Karpas-422 (cell line): ENCODE results near the gene RPS6KA4. TPM values are rescaled to one million over a fixed set of nuclear protein-coding genes. Genes with fewer than 3 reads are reported as not detected.
"Not testable (repeated sequence)": the region's sequence is repeated elsewhere in the genome, so short reads cannot be mapped to it uniquely, and the experiment has no call there.

Source experiments
- DNase-seq: peaks from one replicate; pipeline ENCODE4 v3.0.0-alpha.2; 2015
- H2AFZ ChIP-seq: fragments of 200-600 bp; sonication (generic); 2 replicates; pipeline ENCODE4 v1.6.1; 2014; ENCODE audit warnings: antibody characterized with exemption, low read length, mixed read lengths
- H3K27ac ChIP-seq: fragments of 200-600 bp; sonication (generic); 2 replicates; pipeline ENCODE4 v1.5.1; 2014; ENCODE audit warnings: mild to moderate bottlenecking, low read length, moderate library complexity
- H3K27me3 ChIP-seq: fragments of 200-600 bp; sonication (generic); 2 replicates; pipeline ENCODE4 v1.6.1; 2014; ENCODE audit warnings: low read length, mixed read lengths
- H3K36me3 ChIP-seq: fragments of 200-600 bp; sonication (generic); 2 replicates; pipeline ENCODE4 v1.6.1; 2014; ENCODE audit warnings: low read length, mixed read lengths; ENCODE audit not compliant: insufficient read depth
- H3K4me1 ChIP-seq: fragments of 200-600 bp; sonication (generic); 2 replicates; pipeline ENCODE4 v1.6.1; 2014; ENCODE audit warnings: mild to moderate bottlenecking, low read length, mixed read lengths
- H3K4me2 ChIP-seq: fragments of 200-600 bp; sonication (generic); 2 replicates; pipeline ENCODE4 v1.6.1; 2014; ENCODE audit warnings: low read length, low read depth, mild to moderate bottlenecking; ENCODE audit not compliant: poor library complexity, severe bottlenecking
- H3K4me3 ChIP-seq: fragments of 200-600 bp; sonication (generic); 2 replicates; pipeline ENCODE4 v1.5.1; 2014; ENCODE audit warnings: mild to moderate bottlenecking, antibody characterized with exemption, low read length, mixed read lengths
- H3K79me2 ChIP-seq: fragments of 200-600 bp; sonication (generic); 2 replicates; pipeline ENCODE4 v1.6.1; 2014; ENCODE audit warnings: mild to moderate bottlenecking, low read length, mixed read lengths
- H3K9ac ChIP-seq: fragments of 200-600 bp; sonication (generic); 2 replicates; pipeline ENCODE4 v1.6.0; 2014; ENCODE audit warnings: low read length
- H3K9me2 ChIP-seq: fragments of 200-600 bp; sonication (generic), shearing (Covaris generic); replicated peaks from 2 replicates; pipeline ENCODE4 v1.6.0; 2014; ENCODE audit warnings: mild to moderate bottlenecking, low read length, moderate library complexity; ENCODE audit not compliant: insufficient read depth
- H3K9me3 ChIP-seq: fragments of 300-700, 200-600 bp; sonication (generic); 2 replicates; pipeline ENCODE4 v1.6.1; 2014; ENCODE audit warnings: low read length, mixed read lengths
- H4K20me1 ChIP-seq: fragments of 200-600 bp; sonication (generic); 2 replicates; pipeline ENCODE4 v1.6.1; 2014; ENCODE audit warnings: mild to moderate bottlenecking, antibody characterized with exemption, low read length, low read depth; ENCODE audit not compliant: insufficient read depth
- small RNA-seq: library from RNA; depleted of rRNA; stranded (forward); fragments of <200 nt; gene quantifications from one replicate; pipeline ENCODE3, GENCODE V24; 2014
- total RNA-seq: library from RNA; depleted of rRNA; stranded (reverse); fragments of >200 nt; shearing (Covaris generic); gene quantifications from 2 replicates; pipeline ENCODE4 v1.2.3, GENCODE V29; 2014; ENCODE audit warnings: low replicate concordance; rRNA removed

RPS6KA4 gene
- total RNA-seq, 1 experiment from 2014 or later, result 17.1 TPM

DNA sequence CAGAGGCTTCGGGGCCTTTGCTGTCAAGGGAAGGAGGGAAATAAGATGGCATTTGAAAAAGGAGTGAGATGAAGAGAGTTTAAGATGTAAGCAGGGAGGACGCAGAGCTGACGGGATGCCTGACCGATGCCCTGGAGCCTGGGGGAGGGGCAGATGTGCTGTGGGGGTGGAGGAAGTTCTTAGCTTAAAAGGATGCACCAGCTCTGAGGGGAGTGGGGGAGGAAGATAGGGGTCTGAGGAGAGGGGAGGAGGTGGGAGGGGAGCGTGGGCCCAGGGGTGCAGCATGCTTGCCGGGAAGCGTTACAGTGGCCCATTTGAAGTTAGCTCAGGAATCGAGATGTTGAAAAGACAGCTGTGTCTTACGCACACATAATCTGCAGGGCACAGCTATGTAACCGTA, 56.3 kb downstream of the RPS6KA4 start:
- no peak overlapping the region for H3K27ac ChIP-seq
- H3K9me3 ChIP-seq, result no peaks in the 10 kb centered on the region
- no peaks in the 10 kb centered on the region for H3K79me2 ChIP-seq
- no peaks in the 10 kb centered on the region; the same call in 1 of the 2 replicates for H3K27me3 ChIP-seq
- H3K4me1 ChIP-seq, result peaks cover 4% of the 10 kb centered on the region
- no peak overlapping the region for H2AFZ ChIP-seq
- H4K20me1 ChIP-seq, result no peaks in the 10 kb centered on the region
- no peaks in the 10 kb centered on the region for H3K9me2 ChIP-seq
- no peak overlapping the region for H3K9ac ChIP-seq
- no peaks in the 10 kb centered on the region for H3K36me3 ChIP-seq
- H3K4me2 ChIP-seq, result no peak overlapping the region
- DNase-seq, result no peak
- H3K4me3 ChIP-seq, result no peak overlapping the region

DNA sequence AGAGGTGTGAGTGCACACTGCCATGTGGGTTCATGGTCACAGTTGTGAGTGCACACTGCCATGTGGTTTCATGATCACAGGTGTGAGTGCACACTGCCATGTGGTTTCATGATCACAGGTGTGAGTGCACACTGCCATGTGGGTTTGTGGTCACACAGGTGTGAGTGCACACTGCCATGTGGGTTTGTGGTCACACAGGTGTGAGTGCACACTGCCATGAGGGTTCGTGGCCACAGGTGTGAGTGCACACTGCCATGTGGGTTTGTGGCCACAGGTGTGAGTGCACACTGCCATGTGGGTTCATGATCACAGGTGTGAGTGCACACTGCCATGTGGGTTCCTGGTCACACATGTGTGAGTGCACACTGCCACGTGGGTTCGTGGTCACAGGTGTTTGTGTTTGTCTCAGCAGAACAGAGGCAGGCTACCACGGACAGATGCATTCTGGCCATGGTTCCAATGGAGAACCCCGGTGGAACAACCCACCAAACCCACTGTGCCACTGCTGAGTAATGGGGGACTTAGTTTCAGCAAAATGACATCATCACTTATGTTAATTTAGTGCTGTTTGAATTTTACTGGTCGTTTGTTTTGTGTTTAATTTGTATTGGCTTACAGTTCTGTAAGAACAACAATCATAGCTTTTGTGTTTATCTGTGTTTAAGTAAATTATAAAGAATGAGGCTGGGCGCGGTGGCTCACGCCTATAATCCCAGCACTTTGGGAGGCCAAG, 57.2 kb downstream of the RPS6KA4 start:
- no peak overlapping the region for H2AFZ ChIP-seq
- peaks cover 4% of the 10 kb centered on the region for H3K4me1 ChIP-seq
- H3K9ac ChIP-seq, result no peak overlapping the region
- no peaks in the 10 kb centered on the region for H4K20me1 ChIP-seq
- DNase-seq, result no peak
- H3K27ac ChIP-seq, result no peak overlapping the region
- H3K9me3 ChIP-seq, result no peaks in the 10 kb centered on the region
- no peaks in the 10 kb centered on the region for H3K9me2 ChIP-seq
- H3K4me3 ChIP-seq, result no peak overlapping the region
- no peak overlapping the region for H3K4me2 ChIP-seq
- no peaks in the 10 kb centered on the region for H3K79me2 ChIP-seq
- H3K27me3 ChIP-seq, result no peaks in the 10 kb centered on the region; the same call in 1 of the 2 replicates
- no peaks in the 10 kb centered on the region for H3K36me3 ChIP-seq

DNA sequence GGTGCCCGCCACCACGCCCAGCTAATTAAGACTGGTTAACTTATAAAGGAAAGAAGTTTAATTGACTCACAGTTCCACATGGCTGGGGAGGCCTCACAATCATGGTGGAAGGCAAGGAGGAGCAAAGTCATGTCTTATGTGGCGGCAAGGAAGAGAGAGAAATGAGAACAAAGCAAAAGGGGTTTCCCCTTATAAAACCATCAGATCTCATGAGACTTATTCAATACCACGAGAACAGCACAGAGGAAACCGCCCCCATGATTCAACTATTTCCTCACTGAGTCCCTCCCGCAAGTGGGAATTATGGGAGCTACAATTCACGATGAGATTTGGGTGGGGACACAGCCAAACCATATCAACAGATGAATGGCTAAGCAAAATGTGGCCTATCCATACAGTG, 59.3 kb downstream of the RPS6KA4 start:
- not testable (repeated sequence) for H3K9me2 ChIP-seq, DNase-seq, H3K4me1 ChIP-seq, H3K4me3 ChIP-seq, H3K4me2 ChIP-seq, H3K9ac ChIP-seq, H3K36me3 ChIP-seq, H3K79me2 ChIP-seq, H2AFZ ChIP-seq, H3K27me3 ChIP-seq, H4K20me1 ChIP-seq, H3K27ac ChIP-seq, H3K9me3 ChIP-seq

DNA sequence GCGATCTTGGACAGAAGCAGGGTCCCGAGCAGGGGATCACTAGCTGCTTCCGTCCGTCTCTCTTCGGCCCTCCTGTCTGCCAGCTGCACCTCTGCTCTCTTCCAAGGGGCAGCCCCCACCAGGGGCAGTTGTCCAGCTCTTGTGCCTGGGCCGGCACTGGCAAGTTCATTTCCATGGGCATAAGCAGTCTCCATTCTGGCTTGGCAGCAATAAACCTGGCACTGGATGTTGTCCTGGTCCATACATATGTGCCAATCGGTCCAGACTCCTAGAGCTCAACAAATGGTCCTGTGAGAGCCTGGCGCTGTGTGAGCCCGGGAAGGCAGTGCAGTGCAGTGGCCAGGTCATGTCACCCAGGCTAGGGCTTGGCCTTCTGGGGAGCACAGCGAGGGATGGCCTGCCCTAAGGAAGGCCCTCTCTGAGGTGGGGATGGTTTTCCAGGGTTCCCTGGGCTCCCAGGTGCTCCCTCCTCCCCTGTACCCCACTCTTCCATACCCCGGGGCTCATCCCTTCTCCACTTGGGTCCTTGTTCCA, 60.4 kb downstream of the RPS6KA4 start:
- no peaks in the 10 kb centered on the region for H3K36me3 ChIP-seq
- no peaks in the 10 kb centered on the region for H3K9me2 ChIP-seq
- no peak overlapping the region for H2AFZ ChIP-seq
- H4K20me1 ChIP-seq, result no peaks in the 10 kb centered on the region
- no peak overlapping the region for H3K27ac ChIP-seq
- no peaks in the 10 kb centered on the region for H3K9me3 ChIP-seq
- no peak overlapping the region for H3K9ac ChIP-seq
- H3K79me2 ChIP-seq, result no peaks in the 10 kb centered on the region
- H3K4me3 ChIP-seq, result no peak overlapping the region
- H3K4me1 ChIP-seq, result peaks cover 4% of the 10 kb centered on the region
- no peak overlapping the region for H3K4me2 ChIP-seq
- no peaks in the 10 kb centered on the region; the same call in 1 of the 2 replicates for H3K27me3 ChIP-seq
- DNase-seq, result no peak

DNA sequence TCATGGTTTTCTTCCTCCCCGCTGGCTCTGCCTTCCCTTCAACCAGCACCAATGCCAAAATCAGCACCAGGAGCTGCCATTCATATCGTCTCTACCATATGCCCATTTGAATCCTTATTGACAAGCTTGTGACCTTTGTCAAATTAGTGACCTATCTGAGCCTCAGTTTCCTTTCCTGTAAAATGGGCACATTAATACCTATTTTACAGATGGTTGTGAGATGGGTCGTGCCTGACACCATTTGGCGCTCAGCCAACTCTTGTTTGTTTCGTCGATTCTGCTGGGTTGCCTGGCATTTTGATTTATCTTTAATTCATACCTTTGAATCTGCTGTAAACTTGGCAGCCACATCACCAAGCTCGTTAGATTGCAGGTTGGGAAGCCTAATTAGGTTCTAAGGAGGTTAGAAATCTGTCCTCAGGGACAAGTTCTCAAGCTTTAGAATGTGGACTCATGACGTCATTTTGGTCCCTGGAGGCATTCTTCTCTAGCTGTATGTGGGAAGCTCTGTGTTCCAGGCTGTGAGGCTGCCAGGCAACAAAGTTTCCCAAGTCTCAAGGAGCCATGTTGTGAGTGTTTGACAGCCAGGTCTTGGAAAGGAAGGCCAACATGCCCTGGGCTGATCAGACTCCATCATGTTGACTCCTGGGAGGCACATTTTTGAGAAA, 61.0 kb downstream of the RPS6KA4 start:
- Histone ChIP-seq H3K9me3 (no peaks in the 10 kb centered on the region), H3K9ac (no peak overlapping the region), H3K27me3 (no peaks in the 10 kb centered on the region; the same call in 1 of the 2 replicates), H3K9me2 (no peaks in the 10 kb centered on the region), H3K36me3 (no peaks in the 10 kb centered on the region), H3K4me1 (peaks cover 3% of the 10 kb centered on the region), H2AFZ (no peak overlapping the region), H3K4me3 (no peak overlapping the region), H4K20me1 (no peaks in the 10 kb centered on the region), H3K27ac (no peak overlapping the region), H3K79me2 (no peaks in the 10 kb centered on the region), H3K4me2 (no peak overlapping the region)
- no peak for DNase-seq

Small RNA genes within 50 kb of the gene (small RNA-seq; reads per million reads assigned to genes)
- gene MIR1237, result not detected
- not detected for gene MIR7155

Other genes starting within 250 kb of the RPS6KA4 start
- gene MACROD1, start 193.0 kb upstream of the RPS6KA4 start, total RNA-seq, result 5.4 TPM in 1 of 2 replicates, not detected in the other
- gene STIP1, start 173.0 kb upstream of the RPS6KA4 start, total RNA-seq, result 101 and 199 TPM in 2 replicates
- 72.7 and 141 TPM in 2 replicates for gene FERMT3, start 152.4 kb upstream of the RPS6KA4 start, total RNA-seq
- gene TRPT1, start 133.0 kb upstream of the RPS6KA4 start, total RNA-seq, result 72.5 and 90.4 TPM in 2 replicates
- gene NUDT22, start 132.9 kb upstream of the RPS6KA4 start, total RNA-seq, result 70.0 and 114 TPM in 2 replicates
- gene DNAJC4, start 128.6 kb upstream of the RPS6KA4 start, total RNA-seq, result 32.0 and 51.0 TPM in 2 replicates
- 43.4 and 67.9 TPM in 2 replicates for gene VEGFB, start 124.6 kb upstream of the RPS6KA4 start, total RNA-seq
- gene FKBP2, start 118.1 kb upstream of the RPS6KA4 start, total RNA-seq, result 27.8 and 73.4 TPM in 2 replicates
- gene PPP1R14B, start 112.2 kb upstream of the RPS6KA4 start, total RNA-seq, result 111 and 256 TPM in 2 replicates
- gene PLCB3, start 107.6 kb upstream of the RPS6KA4 start, total RNA-seq, result 5.7 and 12.7 TPM in 2 replicates
- gene BAD, start 74.5 kb upstream of the RPS6KA4 start, total RNA-seq, result 45.3 and 94.6 TPM in 2 replicates
- gene GPR137, start 73.3 kb upstream of the RPS6KA4 start, total RNA-seq, result 10.8 and 14.2 TPM in 2 replicates
- not detected in 2 replicates for gene KCNK4, start 67.9 kb upstream of the RPS6KA4 start, total RNA-seq
- gene CATSPERZ, start 58.8 kb upstream of the RPS6KA4 start, total RNA-seq, result not detected in 2 replicates
- 16.0 and 33.9 TPM in 2 replicates for gene ESRRA, start 53.6 kb upstream of the RPS6KA4 start, total RNA-seq
- 363 and 557 TPM in 2 replicates for gene TRMT112, start 41.6 kb upstream of the RPS6KA4 start, total RNA-seq
- gene PRDX5, start 41.0 kb upstream of the RPS6KA4 start, total RNA-seq, result 205 and 428 TPM in 2 replicates
- gene CCDC88B, start 19.0 kb upstream of the RPS6KA4 start, total RNA-seq, result 34.9 and 88.2 TPM in 2 replicates
- gene SLC22A11, start 196.8 kb downstream of the RPS6KA4 start, total RNA-seq, result not detected in 2 replicates
- gene SLC22A12, start 232.1 kb downstream of the RPS6KA4 start, total RNA-seq, result not detected in 2 replicates